Colonic mucosa (tissue), 4 donors: Measurements from ENCODE around the gene FBLN1. TPM values are rescaled to one million over a fixed set of nuclear protein-coding genes. Genes with fewer than 3 reads are reported as not detected.

Experiments
- DNase-seq: peaks from one replicate; pipeline ENCODE4 v3.0.0-alpha.2; 2020
- H3K27ac ChIP-seq: fragments of 200-600 bp; one replicate; pipeline ENCODE4 v1.8.0; 2021
- H3K27me3 ChIP-seq: fragments of 200-600 bp; one replicate; pipeline ENCODE4 v1.8.0; 2021
- H3K36me3 ChIP-seq: fragments of 200-600 bp; one replicate; pipeline ENCODE4 v1.8.0; 2021
- H3K4me1 ChIP-seq: fragments of 200-600 bp; one replicate; pipeline ENCODE4 v1.8.0; 2021; ENCODE audit warnings: mild to moderate bottlenecking
- H3K4me3 ChIP-seq: fragments of 200-600 bp; one replicate; pipeline ENCODE4 v1.8.0; 2021
- H3K9ac ChIP-seq, 2 donors: one replicate each; pipeline ENCODE4 v1.7.0; 2013; ENCODE audit warnings: control low read depth in 2 of 2, low read depth in 2 of 2, low read length in 2 of 2
- H3K9me3 ChIP-seq: fragments of 200-600 bp; one replicate; pipeline ENCODE4 v1.8.0; 2021
- intact Hi-C: fragments of 100-400 bp; cut with DNase I; formaldehyde crosslinking; loops from one replicate; pipeline ENCODE4 v1.14.1; 2022
- total RNA-seq, 2 donors: library from RNA; stranded (reverse); fragmentation: NEBNext Ultra II Directional in 1 of 2; extraction: Animal tissue kit (Norgen Biotek cat#: 25700) in 1 of 2; gene quantifications; one replicate each; pipeline ENCODE4 v1.2.1, GENCODE V29; 2021
- TF ChIP-seq, protein P1 (sequence below): fragments of 200-600 bp; IDR thresholded peaks from one replicate; pipeline ENCODE4 v1.8.0; 2022; ENCODE audit warnings: antibody characterized with exemption, mild to moderate bottlenecking
- donor health status: healthy.
- donor health status: DM: no; HTN: no; CAD: no.
- donor health status: DM: no; HTN: no; CAD: no.

FBLN1 gene
- total RNA-seq, 2 donors from 2014 or later, result 41.6 to 65.5 TPM

DNA sequence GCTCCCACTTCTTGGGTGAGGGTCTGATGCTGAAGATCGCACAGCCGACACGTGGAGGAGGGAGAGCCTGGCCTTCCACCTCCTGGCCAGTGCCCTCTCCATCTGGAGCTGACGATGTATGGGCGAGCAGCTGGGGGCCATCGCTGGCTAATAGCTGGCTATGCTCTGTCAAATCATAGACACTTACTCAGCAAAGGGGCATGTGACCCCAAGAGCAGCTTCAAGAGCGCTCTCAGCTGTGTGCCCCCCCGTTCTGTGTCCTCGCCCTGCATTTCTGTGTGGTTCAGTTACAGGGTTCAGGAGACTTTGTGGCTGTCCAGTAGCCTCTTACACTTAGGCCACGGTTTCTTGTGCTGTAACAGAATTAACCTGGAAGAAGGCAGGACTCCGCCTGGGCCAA, 26.4 kb downstream of the FBLN1 start:
- H3K4me3 ChIP-seq, result no peak overlapping the region
- H3K9ac ChIP-seq, result no peak overlapping the region
- no peak overlapping the region for H3K27ac ChIP-seq
- no peaks in the 10 kb centered on the region for H3K9me3 ChIP-seq
- TF ChIP-seq, protein P1, sequence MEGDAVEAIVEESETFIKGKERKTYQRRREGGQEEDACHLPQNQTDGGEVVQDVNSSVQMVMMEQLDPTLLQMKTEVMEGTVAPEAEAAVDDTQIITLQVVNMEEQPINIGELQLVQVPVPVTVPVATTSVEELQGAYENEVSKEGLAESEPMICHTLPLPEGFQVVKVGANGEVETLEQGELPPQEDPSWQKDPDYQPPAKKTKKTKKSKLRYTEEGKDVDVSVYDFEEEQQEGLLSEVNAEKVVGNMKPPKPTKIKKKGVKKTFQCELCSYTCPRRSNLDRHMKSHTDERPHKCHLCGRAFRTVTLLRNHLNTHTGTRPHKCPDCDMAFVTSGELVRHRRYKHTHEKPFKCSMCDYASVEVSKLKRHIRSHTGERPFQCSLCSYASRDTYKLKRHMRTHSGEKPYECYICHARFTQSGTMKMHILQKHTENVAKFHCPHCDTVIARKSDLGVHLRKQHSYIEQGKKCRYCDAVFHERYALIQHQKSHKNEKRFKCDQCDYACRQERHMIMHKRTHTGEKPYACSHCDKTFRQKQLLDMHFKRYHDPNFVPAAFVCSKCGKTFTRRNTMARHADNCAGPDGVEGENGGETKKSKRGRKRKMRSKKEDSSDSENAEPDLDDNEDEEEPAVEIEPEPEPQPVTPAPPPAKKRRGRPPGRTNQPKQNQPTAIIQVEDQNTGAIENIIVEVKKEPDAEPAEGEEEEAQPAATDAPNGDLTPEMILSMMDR, result no peak
- no peak for DNase-seq
- no peaks in the 10 kb centered on the region for H3K36me3 ChIP-seq
- no peaks in the 10 kb centered on the region for H3K27me3 ChIP-seq
- no peaks in the 10 kb centered on the region for H3K4me1 ChIP-seq
- intact Hi-C loops, result no loop called here

DNA sequence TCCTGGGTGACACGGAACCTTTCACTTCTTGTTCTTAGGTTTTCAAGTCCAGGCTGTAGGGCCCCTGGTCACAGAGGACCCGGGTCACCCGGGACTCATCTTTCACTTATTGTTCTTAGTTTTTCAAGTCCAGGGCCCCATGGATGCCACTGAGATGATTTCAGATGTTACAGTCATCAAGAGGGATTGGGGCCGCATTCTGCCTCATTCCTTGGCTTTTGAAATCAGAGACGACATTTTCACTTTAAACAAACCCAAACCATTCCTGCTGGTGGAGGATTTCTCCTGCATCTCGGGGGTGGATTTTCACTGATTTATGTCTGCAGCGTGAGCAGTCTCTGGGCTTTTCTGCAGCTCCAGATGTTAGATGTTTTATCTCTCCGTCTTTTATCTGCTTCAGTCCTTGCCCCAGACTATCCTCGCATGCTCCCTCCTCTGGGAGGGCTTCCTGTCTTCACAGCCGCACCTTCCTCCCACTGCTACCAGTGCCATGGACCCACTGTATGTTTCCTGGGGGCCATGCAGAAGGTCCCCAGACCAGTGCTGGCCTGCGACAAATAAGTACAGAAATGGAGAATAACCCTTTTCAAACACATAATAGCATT, 27.4 kb downstream of the FBLN1 start:
- H3K9ac ChIP-seq, result no peak overlapping the region
- intact Hi-C loops, result no loop called here
- H3K27ac ChIP-seq, result no peak overlapping the region
- no peaks in the 10 kb centered on the region for H3K9me3 ChIP-seq
- TF ChIP-seq, protein P1, result no peak
- H3K36me3 ChIP-seq, result no peaks in the 10 kb centered on the region
- DNase-seq, result no peak
- no peaks in the 10 kb centered on the region for H3K27me3 ChIP-seq
- no peak overlapping the region for H3K4me3 ChIP-seq
- H3K4me1 ChIP-seq, result no peaks in the 10 kb centered on the region

DNA sequence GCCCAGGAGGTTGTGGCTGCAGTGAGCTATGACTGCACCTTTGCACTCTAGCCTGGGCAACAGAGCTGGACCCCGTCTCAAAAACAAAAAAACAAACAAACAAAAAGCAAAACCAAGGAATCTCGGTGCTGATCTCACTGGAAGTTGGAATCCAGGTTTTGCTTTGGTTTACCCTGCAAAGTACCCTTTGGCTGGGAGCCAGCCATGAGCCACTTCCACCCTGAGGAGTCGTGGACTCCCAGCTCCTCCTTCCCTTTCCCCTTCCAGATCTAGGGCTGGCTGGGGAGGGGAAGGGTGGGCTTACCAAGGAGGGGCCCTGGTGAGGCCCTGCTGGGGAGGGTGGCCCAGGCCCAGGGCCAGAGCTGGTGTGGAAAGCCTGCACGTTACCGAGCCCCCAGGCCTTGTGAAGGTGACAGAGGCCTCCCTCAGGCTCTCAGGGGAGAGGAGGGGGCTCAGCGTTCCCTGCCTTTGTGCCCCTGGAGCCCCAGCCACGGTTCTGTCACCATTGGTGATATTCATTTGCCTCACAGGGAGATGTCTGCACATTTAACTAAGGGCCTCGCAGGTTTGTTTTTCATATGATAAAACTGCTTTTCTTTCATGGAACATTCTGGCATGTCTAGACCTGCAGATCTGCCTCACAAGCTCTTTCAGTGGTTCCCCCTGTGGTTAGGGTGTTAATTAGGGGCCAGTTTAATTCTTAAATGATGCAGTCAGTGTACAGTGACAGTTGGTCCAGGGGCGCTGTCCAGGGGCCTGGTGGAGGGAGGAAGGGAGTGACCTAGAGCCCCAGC, 29.0 kb downstream of the FBLN1 start:
- no peaks in the 10 kb centered on the region for H3K9me3 ChIP-seq
- intact Hi-C loops, result no loop called here
- DNase-seq, result no peak
- H3K9ac ChIP-seq, result no peak overlapping the region
- H3K27ac ChIP-seq, result no peak overlapping the region
- no peaks in the 10 kb centered on the region for H3K36me3 ChIP-seq
- no peaks in the 10 kb centered on the region for H3K27me3 ChIP-seq
- H3K4me3 ChIP-seq, result no peak overlapping the region
- no peaks in the 10 kb centered on the region for H3K4me1 ChIP-seq
- TF ChIP-seq, protein P1, result no peak

DNA sequence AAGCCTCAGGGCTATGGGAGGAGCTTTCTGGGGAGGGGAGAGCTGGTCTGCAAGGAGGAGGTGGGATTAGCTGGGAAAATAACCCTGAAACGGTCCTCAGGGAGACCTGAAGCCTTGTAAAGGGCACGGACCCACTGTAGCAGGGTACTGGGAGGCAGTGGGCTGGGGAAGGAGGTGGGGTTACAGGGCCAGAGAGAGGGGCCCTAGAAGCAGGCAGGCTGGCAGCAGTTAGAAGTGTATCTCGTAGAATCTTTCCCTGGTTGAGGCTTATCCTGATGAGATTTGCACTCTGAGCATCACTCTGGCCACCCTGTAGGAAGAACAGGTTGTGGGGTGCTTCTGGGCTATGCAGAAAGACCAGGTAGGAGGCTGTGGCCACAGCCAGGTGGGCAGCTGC, 29.6 kb downstream of the FBLN1 start:
- TF ChIP-seq, protein P1, result no peak
- no peak overlapping the region for H3K27ac ChIP-seq
- intact Hi-C loops, result no loop called here

DNA sequence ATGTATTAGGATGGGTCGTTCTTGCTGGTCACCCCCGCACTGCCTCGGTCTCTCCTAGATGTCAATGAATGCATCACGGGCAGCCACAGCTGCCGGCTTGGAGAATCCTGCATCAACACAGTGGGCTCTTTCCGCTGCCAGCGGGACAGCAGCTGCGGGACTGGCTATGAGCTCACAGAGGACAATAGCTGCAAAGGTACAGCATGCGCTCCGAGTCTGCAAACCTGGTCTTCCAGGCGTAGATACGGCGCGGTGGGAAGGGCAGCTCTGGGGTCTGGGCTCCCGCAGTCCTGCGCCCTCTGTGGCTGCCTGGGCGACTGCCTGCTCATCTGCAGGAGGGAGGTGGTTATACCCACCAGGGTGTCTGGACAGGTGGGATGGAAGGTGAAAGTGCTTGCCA, 31.0 kb downstream of the FBLN1 start:
- Histone ChIP-seq H3K4me1 (no peaks in the 10 kb centered on the region), H3K9me3 (no peaks in the 10 kb centered on the region), H3K27ac (no peak overlapping the region), H3K4me3 (no peak overlapping the region), H3K36me3 (no peaks in the 10 kb centered on the region), H3K9ac (no peak overlapping the region), H3K27me3 (no peaks in the 10 kb centered on the region)
- no peak for DNase-seq
- intact Hi-C loops, result no loop called here
- TF ChIP-seq, protein P1, result no peak

More for the DNA sequence above, 29.6 kb downstream of the FBLN1 start:
- no peak for DNase-seq
- Histone ChIP-seq H3K4me3 (no peak overlapping the region), H3K9me3 (no peaks in the 10 kb centered on the region), H3K27me3 (no peaks in the 10 kb centered on the region), H3K4me1 (no peaks in the 10 kb centered on the region), H3K36me3 (no peaks in the 10 kb centered on the region), H3K9ac (no peak overlapping the region)
